Loucy (cell line): ENCODE data around the gene POLA1.
A peak's percentile ranks its signal among the peaks of the same experiment; 100 is the strongest.

Experiments
- H2AFZ ChIP-seq: fragments of 200-600 bp; sonication (generic); 2 replicates; pipeline ENCODE4 v1.6.0; 2016; ENCODE audit warnings: antibody characterized with exemption, mild to moderate bottlenecking, low read length, moderate library complexity
- H3F3A ChIP-seq: fragments of 200-600 bp; 2 replicates; pipeline ENCODE4 v1.6.0; 2016; ENCODE audit warnings: antibody characterized with exemption, low read depth, mild to moderate bottlenecking
- H3K27me3 ChIP-seq: fragments of 200-600 bp; sonication (generic); 2 replicates; pipeline ENCODE4 v1.6.1; 2014; ENCODE audit warnings: low read length, mild to moderate bottlenecking; ENCODE audit not compliant: insufficient read depth, poor library complexity, severe bottlenecking
- H3K36me3 ChIP-seq: fragments of 200-600 bp; sonication (generic); 2 replicates; pipeline ENCODE4 v1.6.1; 2016; ENCODE audit warnings: low read length; ENCODE audit not compliant: insufficient read depth
- H3K4me1 ChIP-seq: fragments of 200-600 bp; sonication (generic); 2 replicates; pipeline ENCODE4 v1.5.1; 2014; ENCODE audit warnings: low read length, mild to moderate bottlenecking; ENCODE audit not compliant: insufficient read depth, poor library complexity, severe bottlenecking
- H3K4me2 ChIP-seq: fragments of 200-600 bp; sonication (generic); 2 replicates; pipeline ENCODE4 v1.6.0; 2014; ENCODE audit warnings: antibody characterized with exemption, low read length, low read depth, mild to moderate bottlenecking; ENCODE audit not compliant: poor library complexity, severe bottlenecking
- H3K4me3 ChIP-seq: fragments of 200-600 bp; sonication (generic); 2 replicates; pipeline ENCODE4 v1.5.1; 2014; ENCODE audit warnings: low read length, mild to moderate bottlenecking, mixed read lengths; ENCODE audit not compliant: poor library complexity, severe bottlenecking
- H3K79me2 ChIP-seq: fragments of 200-600 bp; sonication (generic); 2 replicates; pipeline ENCODE4 v1.6.1; 2014; ENCODE audit warnings: low read length; ENCODE audit not compliant: insufficient read depth
- H3K9ac ChIP-seq: fragments of 200-600 bp; sonication (generic); 2 replicates; pipeline ENCODE4 v1.6.0; 2014; ENCODE audit warnings: mild to moderate bottlenecking, low read depth, low read length, moderate library complexity; ENCODE audit not compliant: poor library complexity, severe bottlenecking
- H3K9me2 ChIP-seq: fragments of 200-600 bp; sonication (generic); replicated peaks from 2 replicates; pipeline ENCODE4 v1.6.1; 2016; ENCODE audit warnings: low read depth, low read length, mixed read lengths
- H3K9me3 ChIP-seq: fragments of 200-600 bp; sonication (generic); 2 replicates; pipeline ENCODE4 v1.6.1; 2014; ENCODE audit warnings: mild to moderate bottlenecking, antibody characterized with exemption, low read length, low read depth; ENCODE audit not compliant: insufficient read depth
- H4K20me1 ChIP-seq: fragments of 200-600 bp; sonication (generic); 2 replicates; pipeline ENCODE4 v1.6.0; 2014; ENCODE audit warnings: antibody characterized with exemption, low read length, mild to moderate bottlenecking; ENCODE audit not compliant: insufficient read depth, poor library complexity, severe bottlenecking
- EZH2phosphoT487 ChIP-seq: fragments of 200-600 bp; IDR thresholded peaks from 2 replicates; pipeline ENCODE4 v1.6.1; 2018; ENCODE audit warnings: antibody characterized with exemption, mild to moderate bottlenecking, moderate library complexity, borderline replicate concordance
- TF ChIP-seq, protein P1 (sequence below): fragments of 200-600 bp; sonication (generic); conservative IDR thresholded peaks from 2 replicates; pipeline ENCODE4 v1.5.1; 2014; ENCODE audit warnings: mild to moderate bottlenecking, antibody characterized with exemption, low read length

The POLA1 gene

GRCh38 chrX:24673424-24673823 is 20.3 kb upstream of the POLA1 start:
- Histone ChIP-seq H3K9ac (no peak overlapping the region), H4K20me1 (no peaks in the 10 kb centered on the region), H2AFZ (no peak overlapping the region), H3K4me3 (no peak overlapping the region), H3F3A (no peaks in the 10 kb centered on the region), H3K4me1 (no peaks in the 10 kb centered on the region), H3K36me3 (no peaks in the 10 kb centered on the region), H3K4me2 (no peak overlapping the region), H3K9me2 (no peaks in the 10 kb centered on the region), H3K79me2 (no peaks in the 10 kb centered on the region), H3K9me3 (no peaks in the 10 kb centered on the region), H3K27me3 (no peaks in the 10 kb centered on the region)
- TF ChIP-seq, protein P1, sequence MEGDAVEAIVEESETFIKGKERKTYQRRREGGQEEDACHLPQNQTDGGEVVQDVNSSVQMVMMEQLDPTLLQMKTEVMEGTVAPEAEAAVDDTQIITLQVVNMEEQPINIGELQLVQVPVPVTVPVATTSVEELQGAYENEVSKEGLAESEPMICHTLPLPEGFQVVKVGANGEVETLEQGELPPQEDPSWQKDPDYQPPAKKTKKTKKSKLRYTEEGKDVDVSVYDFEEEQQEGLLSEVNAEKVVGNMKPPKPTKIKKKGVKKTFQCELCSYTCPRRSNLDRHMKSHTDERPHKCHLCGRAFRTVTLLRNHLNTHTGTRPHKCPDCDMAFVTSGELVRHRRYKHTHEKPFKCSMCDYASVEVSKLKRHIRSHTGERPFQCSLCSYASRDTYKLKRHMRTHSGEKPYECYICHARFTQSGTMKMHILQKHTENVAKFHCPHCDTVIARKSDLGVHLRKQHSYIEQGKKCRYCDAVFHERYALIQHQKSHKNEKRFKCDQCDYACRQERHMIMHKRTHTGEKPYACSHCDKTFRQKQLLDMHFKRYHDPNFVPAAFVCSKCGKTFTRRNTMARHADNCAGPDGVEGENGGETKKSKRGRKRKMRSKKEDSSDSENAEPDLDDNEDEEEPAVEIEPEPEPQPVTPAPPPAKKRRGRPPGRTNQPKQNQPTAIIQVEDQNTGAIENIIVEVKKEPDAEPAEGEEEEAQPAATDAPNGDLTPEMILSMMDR: no peak
- TF ChIP-seq EZH2phosphoT487: no peak

GRCh38 chrX:24676403-24677024 is 17.2 kb upstream of the POLA1 start:
- TF ChIP-seq EZH2phosphoT487: no peak
- TF ChIP-seq, protein P1: peak; percentile 0; the same call in 1 of the 2 replicates
- Histone ChIP-seq H3K4me3 (no peak overlapping the region), H3K9ac (no peak overlapping the region), H4K20me1 (no peaks in the 10 kb centered on the region), H3K36me3 (no peaks in the 10 kb centered on the region), H3K4me2 (no peak overlapping the region), H3K9me3 (no peaks in the 10 kb centered on the region), H3K4me1 (no peaks in the 10 kb centered on the region), H3K27me3 (no peaks in the 10 kb centered on the region), H2AFZ (peak overlapping the region; percentile 64), H3K79me2 (no peaks in the 10 kb centered on the region), H3F3A (no peaks in the 10 kb centered on the region), H3K9me2 (no peaks in the 10 kb centered on the region)

- Histone ChIP-seq H2AFZ (no peak overlapping the region), H3K36me3 (no peaks in the 10 kb centered on the region), H3K9me2 (no peaks in the 10 kb centered on the region), H3K4me1 (no peaks in the 10 kb centered on the region), H3K4me2 (no peak overlapping the region), H3K9me3 (no peaks in the 10 kb centered on the region), H3K27me3 (no peaks in the 10 kb centered on the region), H3K4me3 (no peak overlapping the region), H3K79me2 (no peaks in the 10 kb centered on the region), H3K9ac (no peak overlapping the region), H4K20me1 (no peaks in the 10 kb centered on the region), H3F3A (no peaks in the 10 kb centered on the region)
- TF ChIP-seq, protein P1: no peak
- no peak for TF ChIP-seq EZH2phosphoT487
These were observed 10.8 kb upstream of the POLA1 start for GRCh38 chrX:24682739-24683432.
